ENCODE measurements around the gene PCDHGB7.
"Not testable (repeated sequence)": the region's sequence is repeated elsewhere in the genome, so short reads cannot be mapped to it uniquely, and the experiment has no call there.

The PCDHGB7 gene

GRCh38 chr5:141398608-141399007 lies 18.9 kb upstream of the PCDHGB7 start:
- TF ChIP-seq Cebpa-rat (IDR thresholded peaks at IDR 0.05), result no peak
- Histone ChIP-seq H3K9ac (no peak overlapping the region), H3K36me3 (no peaks in the 10 kb centered on the region), H4K20me1 (no peaks in the 10 kb centered on the region), H3K4me3 (no peak overlapping the region), H3K4me2 (no peak overlapping the region), H3K27me3 (no peaks in the 10 kb centered on the region), H3K9me3 (replicated peaks in 1 of 11) (peaks cover 58 to 81% (median 66%) of the 10 kb centered on the region in 11 experiments), H3K4me1 (no peaks in the 10 kb centered on the region), H3K27ac (no peak overlapping the region)

- Histone ChIP-seq H3K27ac (no peak overlapping the region), H3K9me3 (replicated peaks in 1 of 11) (peaks cover 47 to 81% (median 59%) of the 10 kb centered on the region in 11 experiments), H3K4me2 (no peak overlapping the region), H3K36me3 (no peaks in the 10 kb centered on the region), H3K4me3 (0 out of 20 replicates have a peak overlapping the region, but pooled peaks of 1 of the 10 experiments have one; percentile 7), H3K9ac (no peak overlapping the region), H3K4me1 (no peaks in the 10 kb centered on the region), H3K27me3 (no peaks in the 10 kb centered on the region), H4K20me1 (no peaks in the 10 kb centered on the region)
- TF ChIP-seq Cebpa-rat (IDR thresholded peaks at IDR 0.05), result no peak
Observed at GRCh38 chr5:141399555-141400258, 17.8 kb upstream of the PCDHGB7 start.

DNA sequence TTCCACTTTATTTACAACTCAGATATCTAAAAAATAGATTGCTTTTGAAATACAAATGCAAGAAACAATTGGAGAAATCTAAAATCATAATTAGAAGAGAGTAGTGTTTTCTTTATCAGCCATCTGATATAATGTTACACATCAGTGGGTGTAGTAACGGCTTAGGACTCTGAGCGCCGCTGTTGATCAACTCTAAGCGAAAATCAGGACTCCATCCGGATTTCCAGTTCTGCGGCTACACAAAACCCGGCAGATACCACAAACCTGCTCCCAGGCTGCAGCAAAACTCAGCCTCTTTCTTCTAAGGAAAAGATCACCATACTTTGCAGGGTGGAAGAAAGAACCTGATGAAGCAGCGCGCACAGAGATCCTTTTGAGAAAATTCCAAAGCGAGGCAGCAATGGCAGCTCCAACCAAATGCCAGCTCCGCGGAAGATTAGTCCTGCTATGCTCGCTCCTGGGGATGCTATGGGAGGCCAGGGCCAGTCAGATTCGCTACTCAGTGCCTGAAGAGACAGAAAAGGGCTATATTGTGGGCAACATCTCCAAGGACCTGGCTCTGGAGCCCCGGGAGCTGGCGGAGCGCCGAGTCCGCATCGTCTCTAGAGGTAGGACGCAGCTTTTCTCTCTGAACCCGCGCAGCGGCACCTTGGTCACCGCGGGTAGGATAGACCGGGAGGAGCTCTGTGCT lies 14.8 kb upstream of the PCDHGB7 start, which contains the start of gene PCDHGA9:
PCDHGA9 (plus strand) TSS at position 226 of the 691 bp plus-strand sequence; CDS start at position 401, 175 bp downstream.
- Histone ChIP-seq H3K27me3 (no peaks in the 10 kb centered on the region), H3K36me3 (no peaks in the 10 kb centered on the region), H3K4me3 (no peak within 1 kb of the TSS), H3K9me3 (replicated peaks in 1 of 11) (peaks cover 37 to 66% (median 49%) of the 10 kb centered on the region in 11 experiments), H3K27ac (no peak within 1 kb of the TSS), H4K20me1 (no peaks in the 10 kb centered on the region), H3K4me1 (no peaks in the 10 kb centered on the region), H3K4me2 (no peak within 1 kb of the TSS), H3K9ac (no peak within 1 kb of the TSS)
- no peak for TF ChIP-seq Cebpa-rat (IDR thresholded peaks at IDR 0.05)

GRCh38 chr5:141403387-141403786 lies 14.1 kb upstream of the PCDHGB7 start:
- no peak for TF ChIP-seq Cebpa-rat (IDR thresholded peaks at IDR 0.05)
- H3K9me3 ChIP-seq (replicated peaks in 1 of 11), result peaks cover 40 to 66% (median 53%) of the 10 kb centered on the region in 11 experiments
- H4K20me1 ChIP-seq, result no peaks in the 10 kb centered on the region
- no peaks in the 10 kb centered on the region for H3K27me3 ChIP-seq
- H3K9ac ChIP-seq, result no peak overlapping the region
- no peaks in the 10 kb centered on the region for H3K36me3 ChIP-seq
- no peak overlapping the region for H3K4me2 ChIP-seq
- H3K27ac ChIP-seq, result no peak overlapping the region
- H3K4me3 ChIP-seq, result no peak overlapping the region
- H3K4me1 ChIP-seq, result no peaks in the 10 kb centered on the region

DNA sequence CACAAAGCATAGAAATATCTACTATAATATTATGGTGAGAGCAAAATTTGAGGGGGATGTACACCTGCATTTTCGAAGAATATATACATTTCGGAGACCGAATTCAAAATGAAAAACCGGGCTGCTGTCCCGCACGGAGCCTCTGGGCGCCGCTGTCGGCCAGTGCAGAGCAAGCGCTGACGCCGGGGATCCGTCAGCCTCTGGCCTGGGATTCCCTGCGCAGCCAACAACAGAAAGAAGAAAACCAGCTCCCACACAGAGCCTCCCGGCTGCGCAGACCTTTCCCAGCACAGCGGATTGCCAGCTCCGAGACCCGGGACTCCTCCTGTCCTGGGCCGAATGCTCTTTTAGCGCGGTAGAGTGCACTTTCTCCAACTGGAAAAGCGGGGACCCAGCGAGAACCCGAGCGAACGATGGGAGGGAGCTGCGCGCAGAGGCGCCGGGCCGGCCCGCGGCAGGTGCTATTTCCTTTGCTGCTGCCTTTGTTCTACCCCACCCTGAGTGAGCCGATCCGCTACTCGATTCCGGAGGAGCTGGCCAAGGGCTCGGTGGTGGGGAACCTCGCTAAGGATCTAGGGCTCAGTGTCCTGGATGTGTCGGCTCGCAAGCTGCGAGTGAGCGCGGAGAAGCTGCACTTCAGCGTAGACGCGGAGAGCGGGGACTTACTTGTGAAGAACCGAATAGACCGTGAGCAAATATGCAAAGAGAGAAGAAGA lies 9.5 kb upstream of the PCDHGB7 start, which contains the start of gene PCDHGB6:
PCDHGB6 (plus strand) TSS at position 232 of the 716 bp plus-strand sequence; CDS start at position 414, 182 bp downstream.
- not testable (repeated sequence) for H3K4me1 ChIP-seq, H3K27ac ChIP-seq, H3K9ac ChIP-seq, H3K27me3 ChIP-seq, H3K4me3 ChIP-seq, H3K4me2 ChIP-seq, H3K36me3 ChIP-seq, H4K20me1 ChIP-seq
- peaks cover 36 to 60% (median 42%) of the 10 kb centered on the region in 11 experiments for H3K9me3 ChIP-seq (replicated peaks in 1 of 11)

DNA sequence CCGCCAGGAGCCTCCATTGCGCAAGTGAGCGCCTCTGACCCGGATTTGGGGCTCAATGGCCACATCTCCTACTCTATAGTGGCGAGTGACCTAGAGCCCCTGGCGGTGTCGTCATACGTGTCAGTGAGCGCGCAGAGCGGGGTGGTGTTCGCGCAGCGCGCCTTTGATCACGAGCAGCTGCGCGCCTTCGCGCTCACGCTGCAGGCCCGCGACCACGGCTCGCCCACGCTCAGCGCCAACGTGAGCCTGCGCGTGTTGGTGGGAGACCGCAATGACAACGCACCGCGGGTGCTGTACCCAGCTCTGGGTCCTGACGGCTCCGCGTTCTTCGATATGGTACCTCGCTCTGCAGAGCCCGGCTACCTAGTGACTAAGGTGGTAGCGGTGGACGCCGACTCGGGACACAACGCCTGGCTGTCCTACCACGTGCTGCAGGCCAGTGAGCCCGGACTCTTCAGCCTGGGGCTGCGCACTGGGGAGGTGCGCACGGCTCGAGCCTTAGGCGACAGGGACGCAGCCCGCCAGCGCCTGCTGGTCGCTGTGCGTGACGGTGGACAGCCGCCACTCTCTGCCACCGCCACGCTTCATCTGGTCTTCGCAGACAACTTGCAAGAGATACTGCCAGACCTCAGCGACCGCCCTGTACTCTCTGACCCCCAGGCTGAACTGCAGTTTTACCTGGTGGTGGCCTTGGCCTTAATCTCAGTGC lies 7.7 kb upstream of the PCDHGB7 start:
- H3K27ac ChIP-seq, result no peak overlapping the region
- no peak for TF ChIP-seq Cebpa-rat (IDR thresholded peaks at IDR 0.05)
- H3K27me3 ChIP-seq, result peaks cover 13 to 19% (median 17%) of the 10 kb centered on the region in 11 experiments
- no peaks in the 10 kb centered on the region for H4K20me1 ChIP-seq
- H3K9me3 ChIP-seq (replicated peaks in 1 of 11), result peaks cover 38 to 57% (median 46%) of the 10 kb centered on the region in 11 experiments
- H3K4me1 ChIP-seq, result peaks cover 0 to 6% (median 4%) of the 10 kb centered on the region in 10 experiments; a peak in 6 of 20 replicates
- H3K36me3 ChIP-seq, result peaks cover 0 to 8% (median 0%) of the 10 kb centered on the region in 11 experiments; a peak in 1 of 22 replicates
- H3K9ac ChIP-seq, result no peak overlapping the region
- peak overlapping the region in 1 of 10 experiments; percentile 19; a peak in 1 of 20 replicates for H3K4me3 ChIP-seq
- H3K4me2 ChIP-seq, result no peak overlapping the region

GRCh38 chr5:141411575-141411974 lies 5.9 kb upstream of the PCDHGB7 start:
- H4K20me1 ChIP-seq, result no peaks in the 10 kb centered on the region
- H3K9me3 ChIP-seq (replicated peaks in 1 of 11), result peaks cover 41 to 56% (median 49%) of the 10 kb centered on the region in 11 experiments
- H3K27ac ChIP-seq, result no peak overlapping the region
- H3K4me3 ChIP-seq, result no peak overlapping the region
- no peak overlapping the region for H3K4me2 ChIP-seq
- peaks cover 0 to 8% (median 0%) of the 10 kb centered on the region in 11 experiments; a peak in 1 of 22 replicates for H3K36me3 ChIP-seq
- H3K4me1 ChIP-seq, result peaks cover 0 to 21% (median 10%) of the 10 kb centered on the region in 10 experiments; a peak in 14 of 20 replicates
- TF ChIP-seq Cebpa-rat (IDR thresholded peaks at IDR 0.05), result no peak
- no peak overlapping the region for H3K9ac ChIP-seq
- H3K27me3 ChIP-seq, result peaks cover 16 to 33% (median 23%) of the 10 kb centered on the region in 11 experiments

- no peak for TF ChIP-seq Cebpa-rat (IDR thresholded peaks at IDR 0.05)
- H3K9me3 ChIP-seq (replicated peaks in 1 of 11), result peaks cover 46 to 57% (median 49%) of the 10 kb centered on the region in 11 experiments
- H3K4me3 ChIP-seq, result peak within 1 kb of the TSS; percentile 53 to 69 (median 60)
- peak within 1 kb of the TSS; percentile 41 to 72 (median 59); a peak in 20 of 22 replicates for H3K9ac ChIP-seq
- peaks cover 0 to 21% (median 10%) of the 10 kb centered on the region in 10 experiments; a peak in 14 of 20 replicates for H3K4me1 ChIP-seq
- peak within 1 kb of the TSS; percentile 62 to 85 (median 76) for H3K4me2 ChIP-seq
- peaks cover 0 to 8% (median 0%) of the 10 kb centered on the region in 11 experiments; a peak in 1 of 22 replicates for H3K36me3 ChIP-seq
- no peak within 1 kb of the TSS for H3K27ac ChIP-seq
- H3K27me3 ChIP-seq, result peaks cover 16 to 38% (median 24%) of the 10 kb centered on the region in 11 experiments
- no peaks in the 10 kb centered on the region for H4K20me1 ChIP-seq
Observed at GRCh38 chr5:141412854-141413539, 4.5 kb upstream of the PCDHGB7 start, which contains the start of gene PCDHGA10. PCDHGA10 (plus strand) TSS chr5:141412987; CDS start chr5:141413176, 189 bp downstream.

Data from BLaER1 treated with 17β-estradiol and CSF1 and Interleukin-3, amounts not matched to agents 10 nM and 100 nM (cell line).